GM12873 (cell line): ENCODE results near the gene GDF15.
A peak's percentile ranks its signal among the peaks of the same experiment; 100 is the strongest.

Experiments used
- CTCF ChIP-seq: IDR thresholded peaks from 2 replicates; pipeline ENCODE4 v1.5.1; 2012; ENCODE audit warnings: low read depth, mild to moderate bottlenecking, moderate library complexity, low read length, control low read depth; ENCODE audit not compliant: insufficient read depth; ENCODE audit errors: missing control alignments

The GDF15 gene

GRCh38 chr19:18397242-18398202 is 11.6 kb downstream of the GDF15 start, which contains the start of gene LRRC25:
Gene LRRC25, minus strand, starts transcription at chr19:18397622. Its CDS starts 659 bp downstream, at chr19:18396963.
- TF ChIP-seq CTCF: no peak

- TF ChIP-seq CTCF: no peak
Measured at GRCh38 chr19:18399008-18399407, 13.1 kb downstream of the GDF15 start.

- peak; percentile 49 for TF ChIP-seq CTCF
Measured at GRCh38 chr19:18401580-18402112, 15.7 kb downstream of the GDF15 start.

GRCh38 chr19:18406749-18407148 is 20.8 kb downstream of the GDF15 start:
- TF ChIP-seq CTCF: no peak

GRCh38 chr19:18408053-18408476 is 22.1 kb downstream of the GDF15 start:
- TF ChIP-seq CTCF: peak; percentile 73

GRCh38 chr19:18412610-18413239 is 26.8 kb downstream of the GDF15 start:
- TF ChIP-seq CTCF: no peak
